Limb (tissue), 2 donors: Measurements from ENCODE around the gene ANKRD55.
"Not testable (repeated sequence)": the region's sequence is repeated elsewhere in the genome, so short reads cannot be mapped to it uniquely, and the experiment has no call there.

Source experiments
- DNase-seq, 2 donors: peaks; one replicate each; pipeline ENCODE4 v3.0.0-alpha.2; 2016; ENCODE audit errors: extremely low spot score in 2 of 2

The ANKRD55 gene

GRCh38 chr5:56253924-56254323, 20.8 kb upstream of the ANKRD55 start:
- no peak for DNase-seq

- no peak for DNase-seq
Observed at GRCh38 chr5:56253126-56253525, 20.0 kb upstream of the ANKRD55 start.

GRCh38 chr5:56251918-56252553, 18.9 kb upstream of the ANKRD55 start:
- DNase-seq, result no peak

- DNase-seq, result no peak
Observed at GRCh38 chr5:56251440-56251839, 18.3 kb upstream of the ANKRD55 start.

GRCh38 chr5:56250011-56250410, 16.9 kb upstream of the ANKRD55 start:
- DNase-seq, result no peak

GRCh38 chr5:56249085-56249484, 16.0 kb upstream of the ANKRD55 start:
- DNase-seq, result not testable (repeated sequence)

- peak in 1 of 2 donors; percentile 80 for DNase-seq
Observed at GRCh38 chr5:56247592-56247991, 14.5 kb upstream of the ANKRD55 start.

- no peak for DNase-seq
Observed at GRCh38 chr5:56246769-56247168, 13.6 kb upstream of the ANKRD55 start.

GRCh38 chr5:56245481-56245880, 12.4 kb upstream of the ANKRD55 start:
- no peak for DNase-seq

GRCh38 chr5:56244627-56245026, 11.5 kb upstream of the ANKRD55 start:
- no peak for DNase-seq

GRCh38 chr5:56242271-56242670, 9.1 kb upstream of the ANKRD55 start:
- not testable (repeated sequence) for DNase-seq

- DNase-seq, result no peak
Observed at GRCh38 chr5:56232538-56232937, 592 bp downstream of the ANKRD55 start.

GRCh38 chr5:56230576-56230975, 2.6 kb downstream of the ANKRD55 start:
- no peak for DNase-seq

GRCh38 chr5:56229111-56229510, 4.0 kb downstream of the ANKRD55 start:
- no peak for DNase-seq

GRCh38 chr5:56228631-56229030, 4.5 kb downstream of the ANKRD55 start:
- DNase-seq, result no peak

GRCh38 chr5:56227691-56228090, 5.4 kb downstream of the ANKRD55 start:
- DNase-seq, result no peak

GRCh38 chr5:56223298-56223697, 9.8 kb downstream of the ANKRD55 start:
- not testable (repeated sequence) for DNase-seq

- not testable (repeated sequence) for DNase-seq
Observed at GRCh38 chr5:56221601-56222000, 11.5 kb downstream of the ANKRD55 start.

- no peak for DNase-seq
Observed at GRCh38 chr5:56215019-56215830, 17.9 kb downstream of the ANKRD55 start.

GRCh38 chr5:56213886-56214535, 19.1 kb downstream of the ANKRD55 start:
- DNase-seq, result not testable (repeated sequence)

- no peak for DNase-seq
Observed at GRCh38 chr5:56212130-56212879, 20.8 kb downstream of the ANKRD55 start.
